GM21526 (cell line): Measurements from ENCODE around the gene TNFRSF13B.
"Not testable (repeated sequence)": the region's sequence is repeated elsewhere in the genome, so short reads cannot be mapped to it uniquely, and the experiment has no call there.

Experiments used
- ATAC-seq: cut with Tn5 transposase; IDR thresholded peaks from one replicate; pipeline ENCODE4 v1.9.1; 2021; ENCODE audit warnings: moderate library complexity; ENCODE audit not compliant: unreplicated experiment, low FRiP score

TNFRSF13B gene

DNA sequence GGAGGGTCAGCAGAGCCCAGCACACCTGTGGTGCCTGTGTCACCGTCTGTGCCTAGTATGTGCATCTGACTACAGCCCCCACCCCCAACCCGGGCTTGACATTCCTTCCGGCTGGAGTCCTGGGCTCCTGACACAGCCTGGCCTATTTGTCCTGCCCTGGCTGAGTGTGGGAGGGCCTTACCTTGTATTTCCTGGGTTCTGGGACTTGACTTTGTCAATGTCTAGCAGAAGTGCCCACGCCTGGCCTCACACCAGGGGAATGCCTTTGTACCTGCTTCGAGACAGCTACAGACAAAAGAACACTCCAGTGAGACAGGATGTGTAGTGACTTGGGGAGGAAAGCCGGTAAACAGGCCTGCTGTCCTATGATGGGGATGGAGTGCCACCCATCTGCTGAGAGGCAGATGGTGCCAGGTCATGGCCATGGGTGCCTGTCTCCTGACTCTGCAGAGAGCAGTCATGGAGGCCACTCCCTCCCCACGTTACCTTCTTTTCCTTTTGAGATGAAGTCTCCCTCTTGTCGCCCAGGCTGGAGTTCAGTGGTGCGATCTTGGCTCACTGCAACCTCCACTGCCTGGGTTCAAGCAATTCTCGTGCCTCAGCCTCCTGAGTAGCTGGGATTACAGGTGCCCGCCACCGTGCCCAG lies 42.8 kb downstream of the TNFRSF13B start:
- ATAC-seq: no peak

DNA sequence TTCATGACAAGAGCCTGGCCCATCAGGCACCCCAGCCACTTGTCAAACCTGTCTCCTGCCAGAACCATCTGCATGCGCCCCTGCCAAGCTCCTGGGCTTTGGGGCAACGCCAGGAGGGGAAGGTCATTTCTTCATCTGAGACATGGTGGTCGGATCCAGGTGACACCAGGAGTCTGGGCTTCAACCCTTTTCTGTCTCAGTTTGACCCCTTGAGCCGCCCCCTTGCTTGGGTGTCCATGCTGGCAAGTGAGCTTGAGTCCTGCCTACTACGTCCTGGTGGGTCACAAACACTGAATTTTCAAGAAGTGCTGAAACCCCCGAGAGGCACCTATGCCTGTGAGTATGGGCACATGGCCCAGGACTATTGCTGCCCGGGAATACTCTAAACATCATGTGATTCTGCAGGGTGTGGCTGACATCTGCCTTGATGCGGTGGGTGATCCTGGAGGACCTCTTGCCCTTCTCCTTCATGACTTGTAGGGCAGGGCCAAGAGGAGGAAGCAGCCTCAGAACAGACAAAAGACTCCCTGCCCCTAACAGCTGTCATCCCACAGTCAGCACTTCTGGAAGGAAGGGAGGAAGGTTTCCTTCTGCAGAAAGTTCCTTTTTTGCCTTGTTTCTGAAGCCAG lies 43.4 kb downstream of the TNFRSF13B start:
- no peak for ATAC-seq

DNA sequence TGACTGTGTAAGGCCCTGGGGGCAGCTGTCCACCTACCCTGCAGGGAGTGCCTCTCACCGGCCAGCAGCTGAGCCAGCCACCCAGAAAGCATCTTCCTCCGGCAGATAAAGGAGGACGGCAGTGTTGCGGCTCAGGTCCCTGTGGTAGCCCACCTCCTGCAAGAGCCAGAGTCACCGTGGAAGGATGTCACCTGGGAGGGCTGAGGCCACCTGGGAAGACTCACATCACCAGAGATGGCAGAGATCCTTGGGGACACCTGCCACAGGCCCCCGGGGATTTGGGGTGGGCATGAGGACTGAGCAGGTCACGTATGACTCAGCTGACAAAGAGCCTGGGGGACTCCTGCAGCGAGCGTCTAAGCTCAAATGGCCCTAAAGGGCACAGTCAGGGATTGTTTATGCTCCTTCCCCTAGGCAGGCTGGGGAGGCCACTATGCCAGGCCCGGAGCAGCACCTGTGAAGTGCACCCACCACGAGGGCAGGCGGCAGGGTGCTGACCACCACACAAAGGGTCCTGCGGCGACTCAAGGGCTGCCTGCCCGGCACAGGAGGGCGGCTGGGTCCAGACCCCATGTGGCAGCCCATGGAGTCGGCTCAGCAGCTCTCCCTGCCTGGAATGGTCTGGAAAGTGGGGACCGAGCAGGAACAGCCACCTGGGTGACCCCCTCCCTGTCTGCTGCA lies 44.1 kb downstream of the TNFRSF13B start:
- no peak for ATAC-seq

DNA sequence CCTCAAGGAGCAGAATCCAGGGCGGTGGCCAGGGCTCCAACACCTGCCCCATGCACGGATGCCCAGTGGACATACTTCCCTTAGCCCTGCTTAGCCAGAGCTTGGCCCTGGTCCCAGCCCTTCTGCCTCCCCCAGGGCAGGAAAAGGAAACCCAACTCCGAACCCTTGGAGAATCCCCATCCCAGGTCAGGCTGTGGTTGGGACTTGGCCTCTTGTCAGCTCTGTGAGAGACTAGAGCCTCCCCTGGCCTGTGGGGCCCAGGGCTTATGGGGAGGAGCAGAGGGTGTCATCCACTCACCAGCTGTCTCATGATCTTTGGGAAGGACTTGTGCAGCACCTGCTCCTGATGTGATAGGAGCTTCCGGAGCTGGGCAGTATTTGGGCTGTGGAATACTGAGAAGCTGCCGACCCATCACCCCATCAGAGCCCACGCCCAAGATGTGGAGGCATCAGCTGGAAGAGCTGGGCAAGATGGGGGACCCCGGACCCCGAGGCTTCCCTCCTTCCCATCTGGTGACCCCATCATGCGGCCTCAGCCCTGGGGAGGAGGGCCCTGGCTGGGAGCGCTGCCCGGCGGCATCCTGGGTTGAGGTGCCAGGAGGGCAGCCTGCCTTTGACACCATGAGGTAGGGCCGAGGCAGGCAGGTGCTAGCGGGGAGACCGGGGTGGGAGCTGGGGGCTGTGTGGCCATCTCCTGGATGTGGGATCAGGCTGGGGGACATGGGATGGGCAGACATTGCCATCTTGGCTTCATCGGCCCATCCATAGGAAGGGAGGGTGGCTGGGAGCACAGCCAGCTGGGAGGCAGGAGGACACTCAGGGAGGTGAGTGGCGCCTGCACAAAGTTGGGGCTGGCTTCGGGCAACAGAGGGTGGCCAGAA lies 45.1 kb downstream of the TNFRSF13B start:
- ATAC-seq: no peak

DNA sequence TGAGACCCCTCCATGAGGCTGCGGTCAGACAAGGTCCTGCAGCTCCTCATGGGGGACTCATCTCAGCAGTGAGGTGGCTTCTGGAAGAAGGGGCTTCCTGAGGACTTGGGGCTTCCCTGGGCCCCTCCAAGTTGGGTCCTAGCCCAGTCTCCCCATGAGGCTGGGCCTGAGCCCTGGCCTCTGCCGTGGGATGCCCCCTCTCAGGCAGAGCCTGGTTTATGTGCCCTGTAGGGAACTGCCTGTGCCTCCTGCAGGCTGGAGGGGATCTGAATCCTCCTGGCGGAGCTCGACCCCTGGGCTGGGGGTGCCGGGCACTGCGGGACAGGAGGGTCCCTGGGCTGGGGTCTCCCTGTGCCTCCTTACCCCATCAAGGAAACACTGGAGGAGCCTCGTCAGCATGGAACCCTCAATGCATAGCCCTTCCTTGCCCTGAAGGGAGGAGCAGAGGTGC lies 45.8 kb downstream of the TNFRSF13B start:
- no peak for ATAC-seq

DNA sequence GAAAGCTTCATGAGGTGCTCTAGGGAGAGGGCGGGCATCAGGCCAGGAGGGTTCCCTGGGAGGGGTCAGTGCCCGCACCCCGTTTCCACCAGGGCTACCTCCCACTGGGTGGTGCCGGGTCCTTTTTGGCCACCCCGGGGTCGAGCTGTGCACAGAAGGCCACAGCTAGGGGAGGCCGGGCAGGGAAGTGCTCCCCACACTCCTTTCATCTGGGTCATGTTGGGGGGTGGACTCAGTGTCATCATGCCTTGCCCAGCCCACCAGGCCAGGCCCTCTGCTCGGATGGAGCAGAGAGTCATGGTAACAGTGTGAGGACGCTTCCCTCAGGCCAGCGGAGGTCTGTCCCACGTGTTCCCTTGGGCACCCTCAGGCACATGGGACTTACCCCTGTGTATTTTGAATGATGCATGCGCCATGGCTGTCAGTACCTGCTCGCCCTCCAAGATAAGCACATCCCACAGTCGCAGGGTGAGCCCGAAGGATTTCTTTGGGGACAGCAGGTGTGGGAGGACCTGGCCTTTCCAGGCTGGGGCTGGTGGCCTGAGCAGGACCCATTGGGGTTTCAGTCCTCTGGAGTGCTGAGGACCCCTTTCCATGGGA lies 46.4 kb downstream of the TNFRSF13B start:
- no peak for ATAC-seq

DNA sequence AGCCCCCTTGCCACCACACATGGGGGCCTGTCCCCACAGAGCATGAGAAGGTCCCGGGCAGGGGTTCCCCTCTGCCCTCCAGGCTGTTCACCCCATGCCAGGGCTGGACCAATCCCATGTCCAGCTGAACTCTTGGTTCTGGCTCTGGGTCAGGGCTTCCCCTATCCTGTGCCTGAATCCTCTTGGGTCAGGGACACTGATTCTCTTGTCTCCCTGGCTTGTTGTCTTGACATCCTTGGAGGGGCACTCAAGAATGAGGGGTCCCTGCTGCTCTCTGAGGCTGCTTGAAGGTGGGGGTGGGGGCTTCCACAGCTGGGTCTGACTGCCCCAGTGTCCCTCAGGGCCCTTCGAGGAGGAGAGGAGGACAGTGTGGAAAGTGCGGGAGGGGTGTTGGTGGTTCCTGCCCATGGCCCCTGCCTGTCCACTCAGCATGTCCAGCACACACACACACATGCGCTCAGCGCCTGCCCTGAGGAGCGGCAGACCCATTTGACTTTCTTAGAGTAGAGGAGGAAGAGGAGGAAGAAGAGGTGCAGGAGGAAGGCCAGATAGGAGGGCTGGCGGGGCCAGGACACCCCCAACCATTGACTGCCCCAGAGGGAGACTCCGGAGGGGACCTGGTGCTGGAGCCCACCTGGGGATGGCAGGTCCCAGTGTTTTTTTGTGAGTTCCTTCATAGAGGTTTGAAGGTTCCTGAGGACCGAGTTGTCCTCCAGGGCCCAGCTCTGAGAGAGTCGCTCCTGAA lies 47.0 kb downstream of the TNFRSF13B start:
- no peak for ATAC-seq

DNA sequence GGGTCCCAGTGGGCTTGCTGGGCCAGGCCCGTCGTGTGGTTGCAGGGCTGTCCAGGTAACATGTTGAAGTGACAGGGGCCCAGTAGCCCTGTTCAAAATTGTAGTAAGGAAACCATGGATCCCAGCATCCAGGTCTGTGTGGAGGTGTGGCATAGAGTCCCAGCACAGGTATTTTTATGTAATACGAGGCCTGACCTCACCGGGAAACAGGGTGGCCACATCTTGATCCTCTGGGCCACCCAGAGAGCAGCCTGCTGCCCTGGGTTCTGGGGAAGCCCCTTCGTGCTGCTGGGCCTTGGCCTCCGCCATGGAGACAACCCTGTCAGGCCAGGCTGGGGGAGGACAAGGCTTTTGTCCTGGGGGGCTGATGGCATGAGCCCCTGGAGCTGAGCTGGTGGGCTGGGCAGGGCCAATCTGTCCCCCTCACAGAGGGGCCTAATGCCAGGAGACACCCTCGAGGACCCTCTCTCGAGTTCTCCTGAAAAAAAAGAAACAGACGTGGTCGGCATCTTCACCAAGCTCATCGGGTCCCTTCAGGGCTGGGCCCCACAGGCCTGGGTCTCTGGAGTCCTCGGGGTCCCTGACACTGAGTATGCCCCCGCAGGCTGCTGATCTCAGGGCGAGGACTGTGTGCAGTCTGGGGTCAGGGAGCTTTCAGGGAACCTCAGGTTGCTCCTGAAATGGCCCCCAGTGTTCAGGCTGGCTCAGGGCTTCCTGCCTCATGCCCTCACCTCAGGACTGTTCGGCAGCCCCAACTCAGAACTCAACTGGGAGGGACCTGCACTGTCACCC lies 47.8 kb downstream of the TNFRSF13B start:
- ATAC-seq: no peak

DNA sequence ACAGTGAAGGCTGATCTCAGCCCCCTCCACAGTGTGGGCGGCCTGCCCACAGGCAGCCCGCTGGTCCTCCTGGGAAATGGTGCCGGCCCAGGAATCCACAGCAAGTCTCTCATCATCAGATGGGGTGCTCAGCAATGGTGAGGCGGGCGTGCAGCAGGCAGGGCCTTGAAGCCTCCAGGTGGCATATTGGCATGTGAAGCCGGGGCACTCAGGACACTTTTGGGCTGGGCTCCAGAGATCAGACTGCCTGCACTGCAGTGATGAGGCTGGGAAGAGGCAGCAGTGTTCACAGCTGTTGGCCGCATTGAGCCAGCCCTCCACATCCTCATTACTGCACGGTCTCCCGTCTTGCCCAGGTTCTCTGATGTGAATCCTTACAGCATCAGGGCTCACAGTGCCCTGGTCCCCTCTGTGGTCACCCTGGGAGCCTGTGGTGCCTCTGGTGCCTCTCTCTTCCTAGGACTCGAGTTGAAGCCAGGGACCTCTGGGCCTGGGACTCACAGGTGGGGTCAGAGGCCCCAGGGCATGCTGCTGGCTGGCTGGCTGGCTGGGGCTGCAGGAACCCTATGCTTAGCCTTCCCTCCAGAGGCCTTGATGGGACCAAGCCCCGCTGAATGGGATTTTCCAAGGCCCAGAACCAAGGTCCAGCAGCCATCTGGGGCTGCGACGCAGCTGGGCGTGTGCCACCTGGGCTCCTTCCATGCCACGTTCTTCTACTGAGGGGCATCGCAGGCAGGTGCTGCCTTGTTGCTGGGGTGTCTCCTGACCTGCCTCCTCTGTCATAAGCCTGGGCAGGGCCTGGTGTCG lies 48.6 kb downstream of the TNFRSF13B start:
- no peak for ATAC-seq

DNA sequence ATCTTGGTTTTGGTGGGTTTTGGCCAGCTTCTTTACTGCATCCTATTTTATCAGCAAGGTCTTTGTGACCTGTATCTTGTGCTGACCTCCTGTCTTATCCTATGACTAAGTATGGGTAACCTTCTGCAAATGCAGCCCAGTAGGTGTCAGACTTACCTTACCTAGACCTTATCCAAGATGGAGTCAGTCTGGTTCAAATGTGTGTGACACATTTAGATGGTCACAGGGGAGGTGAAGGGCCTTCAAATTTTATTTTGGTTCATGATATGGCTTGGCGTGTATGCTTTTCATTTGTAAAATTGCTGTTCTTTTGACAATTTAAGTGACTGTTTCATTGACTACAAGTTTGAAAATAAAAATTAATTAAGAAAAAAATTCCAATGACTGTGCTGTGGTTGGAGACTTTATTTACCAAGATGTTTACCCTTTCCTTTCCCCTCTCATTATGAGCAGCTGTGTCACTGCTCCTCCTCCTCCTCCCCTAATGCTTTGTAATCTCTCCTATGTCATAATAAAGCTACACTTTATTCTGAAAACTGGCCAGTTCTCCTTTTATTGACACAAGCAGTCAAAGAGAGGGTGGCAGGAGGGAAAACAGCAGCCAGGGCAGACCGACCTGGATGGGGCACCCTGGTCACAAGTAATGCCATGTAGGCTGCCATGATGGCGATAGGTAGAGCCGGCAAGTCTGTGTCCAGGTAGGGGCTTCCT lies 49.4 kb downstream of the TNFRSF13B start:
- ATAC-seq: no peak

DNA sequence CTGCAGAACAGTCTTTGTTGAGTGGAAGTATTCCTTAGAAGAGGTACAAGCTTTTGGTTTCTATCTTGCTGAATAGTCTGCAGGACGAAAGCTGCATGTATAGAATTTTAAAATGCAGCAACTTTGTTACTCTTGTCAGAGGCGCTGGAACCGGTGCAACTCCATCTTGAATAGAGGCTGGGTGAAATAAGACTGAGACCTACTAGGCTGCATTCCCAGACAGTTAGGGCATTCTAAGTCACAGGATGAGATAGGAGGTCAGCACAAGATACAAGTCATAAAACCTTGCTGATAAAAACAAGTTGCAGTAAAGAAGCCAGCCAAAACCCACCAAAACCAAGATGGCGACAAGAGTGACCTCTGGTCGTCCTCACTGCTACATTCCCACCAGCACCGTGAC lies 50.5 kb downstream of the TNFRSF13B start:
- ATAC-seq: not testable (repeated sequence)

DNA sequence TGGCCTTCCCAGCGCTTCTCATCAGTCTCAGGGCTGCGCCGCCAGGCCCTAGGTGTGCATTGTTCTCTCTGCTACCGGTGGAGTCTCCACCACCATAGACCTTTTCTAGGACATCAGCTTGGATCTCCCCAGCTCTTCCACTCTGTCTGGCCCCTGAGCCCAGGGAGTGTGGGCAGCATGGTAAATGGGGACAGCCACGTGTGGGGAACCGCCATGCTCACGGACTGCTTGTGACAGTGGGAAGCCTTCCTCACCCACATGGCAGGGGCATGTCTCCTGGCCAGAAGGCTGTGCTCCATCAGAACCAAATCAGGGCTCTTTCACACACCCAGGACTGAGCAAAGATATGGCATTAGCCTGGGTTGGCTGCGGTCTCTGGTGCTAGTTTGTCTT lies 51.3 kb downstream of the TNFRSF13B start:
- ATAC-seq: no peak

DNA sequence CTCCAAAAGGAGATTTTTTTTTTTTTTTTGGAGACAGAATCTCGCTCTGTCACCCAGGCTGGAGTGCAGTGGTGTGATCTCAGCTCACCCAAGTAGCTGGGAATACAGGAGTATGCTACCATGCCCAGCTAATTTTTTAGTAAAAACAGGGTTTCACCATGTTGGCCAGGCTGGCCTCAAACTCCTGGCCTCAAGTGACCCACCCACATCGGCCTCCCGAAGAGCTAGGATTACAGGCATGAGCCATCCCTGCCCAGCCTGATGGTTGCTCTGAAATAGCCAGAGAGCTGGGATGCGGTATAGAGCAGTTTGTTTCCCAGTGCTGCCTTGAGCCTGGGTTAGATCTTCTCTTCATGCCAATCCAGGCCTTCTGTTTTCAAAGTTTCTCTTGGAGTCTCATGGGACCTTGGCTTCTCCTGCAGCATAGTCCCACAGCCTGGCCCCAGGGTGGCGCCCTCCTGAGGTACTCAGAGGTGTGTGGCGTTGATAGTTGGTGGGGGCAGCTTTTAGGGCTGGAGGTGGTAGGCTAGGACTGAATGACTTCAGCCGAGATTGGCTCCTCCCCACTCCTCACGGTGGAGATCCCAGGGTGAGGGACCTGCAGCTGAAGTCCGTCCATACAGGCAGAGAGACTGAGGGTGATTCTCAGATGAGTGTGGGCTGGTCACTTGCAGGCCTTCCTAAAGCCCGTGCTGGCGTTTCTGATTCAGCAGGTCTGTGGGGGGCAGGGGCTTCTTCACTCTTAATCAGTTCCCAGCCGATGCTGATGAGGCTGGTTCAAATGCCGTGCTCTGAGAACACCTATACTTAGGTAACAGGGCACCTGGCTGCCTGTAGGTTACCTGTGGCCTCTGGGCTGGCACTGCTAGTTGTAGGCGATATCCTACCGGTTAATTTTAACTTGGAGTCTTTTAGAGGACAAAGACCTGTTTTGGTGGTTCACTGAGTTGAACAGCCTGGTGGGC lies 52.0 kb downstream of the TNFRSF13B start:
- no peak for ATAC-seq

DNA sequence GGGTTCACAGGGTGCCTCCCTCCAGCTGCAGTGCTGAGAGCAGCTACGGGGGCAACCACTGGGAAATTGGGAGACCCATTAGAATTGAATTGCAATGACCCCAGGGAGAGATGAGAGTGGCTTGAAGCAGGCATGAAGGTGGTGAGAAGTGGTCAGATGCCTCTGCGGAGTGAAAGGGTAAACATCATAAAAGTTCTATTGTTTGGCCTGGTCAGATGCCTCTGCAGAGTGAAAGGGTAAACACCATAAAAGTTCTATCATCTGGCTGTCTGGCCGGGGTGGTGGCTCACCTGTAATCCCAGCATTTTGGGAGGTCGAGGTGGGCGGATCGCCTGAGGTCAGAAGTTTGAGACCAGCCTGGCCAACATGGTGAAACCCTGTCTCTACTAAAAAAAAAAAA lies 53.5 kb downstream of the TNFRSF13B start:
- no peak for ATAC-seq

DNA sequence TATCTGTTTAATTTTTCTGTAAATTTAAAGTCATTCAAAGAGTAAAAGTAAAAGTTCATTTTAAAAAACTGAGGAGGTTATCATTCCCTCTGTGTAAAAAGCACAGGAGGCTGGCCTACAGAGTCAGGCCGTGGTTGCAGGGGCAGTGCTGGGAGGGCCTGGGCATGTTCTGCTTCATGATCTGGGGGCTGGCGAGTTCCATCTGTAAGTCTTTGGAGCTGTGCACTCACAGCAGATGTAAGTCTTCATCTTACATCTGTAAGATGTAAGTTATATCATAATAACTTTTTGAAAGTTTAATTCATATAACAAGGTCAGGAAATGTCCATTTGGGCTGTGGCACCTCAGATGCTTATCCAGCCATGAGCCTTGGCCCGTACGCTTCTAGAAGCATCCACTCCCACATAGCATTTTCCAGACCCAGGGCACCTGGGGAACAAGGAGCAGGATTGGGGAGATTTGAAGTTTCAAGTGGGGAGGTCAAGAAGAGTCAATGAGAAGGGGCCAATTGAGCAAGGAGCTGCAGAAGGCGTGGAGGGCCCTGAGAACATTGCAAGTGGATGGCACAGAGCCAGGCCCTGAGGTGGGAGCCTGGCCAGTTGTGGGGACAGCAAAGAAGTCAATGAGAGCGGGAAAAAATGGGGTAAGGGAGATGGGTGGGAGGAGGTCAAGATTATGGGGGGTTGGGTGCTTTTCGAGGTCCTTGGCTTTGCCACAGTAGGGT lies 54.1 kb downstream of the TNFRSF13B start:
- ATAC-seq: no peak

DNA sequence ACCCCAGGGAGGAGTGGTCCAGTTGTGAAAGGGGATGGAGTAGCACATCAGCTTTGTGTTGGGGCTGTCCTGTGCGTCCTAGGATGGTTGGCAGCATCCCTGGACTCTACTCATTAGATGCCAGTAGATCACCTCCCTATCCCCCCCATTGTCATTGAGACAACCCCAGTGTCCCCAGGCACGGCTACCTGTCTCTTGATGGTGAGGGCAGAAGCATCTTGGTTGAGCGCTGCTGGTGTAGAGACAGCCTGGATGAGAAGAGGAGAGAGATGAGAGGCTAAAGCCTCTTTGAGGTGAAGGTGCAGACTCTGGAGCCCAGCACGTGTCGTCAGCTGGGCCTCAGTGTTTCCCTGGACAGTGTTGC lies 55.4 kb downstream of the TNFRSF13B start:
- no peak for ATAC-seq
